HepG2 (cell line): ENCODE measurements around the gene RAB34. TPM values are rescaled to one million over a fixed set of nuclear protein-coding genes. Genes with fewer than 3 reads are reported as not detected.
A peak's percentile ranks its signal among the peaks of the same experiment; 100 is the strongest.

Experiments
- AGO1 ChIP-seq: fragments of 200-400 bp; formaldehyde crosslinking; IDR thresholded peaks from 2 replicates; pipeline ENCODE4 v1.6.1; 2017; ENCODE audit warnings: mild to moderate bottlenecking, low read depth, low read length, moderate library complexity; ENCODE audit not compliant: poor library complexity, severe bottlenecking
- BORCS8-MEF2B ChIP-seq: sonication (generic); formaldehyde crosslinking; IDR thresholded peaks from 2 replicates; pipeline ENCODE4 v1.8.0; 2022; ENCODE audit warnings: mild to moderate bottlenecking, missing genetic modification reagents
- CHD4 ChIP-seq: fragments of 200-600 bp; sonication (generic); IDR thresholded peaks from 2 replicates; pipeline ENCODE4 v1.7.0; 2017; ENCODE audit warnings: mild to moderate bottlenecking, low read length, borderline replicate concordance
- EEA1 ChIP-seq: sonication (generic); formaldehyde crosslinking; IDR thresholded peaks from 2 replicates; pipeline ENCODE4 v1.5.1; 2020; ENCODE audit warnings: mild to moderate bottlenecking, missing genetic modification reagents, borderline replicate concordance
- HDAC1 ChIP-seq: sonication (generic); formaldehyde crosslinking; IDR thresholded peaks from 2 replicates; pipeline ENCODE4 v1.5.1; 2020; ENCODE audit warnings: mild to moderate bottlenecking, missing genetic modification reagents
- ISX ChIP-seq: sonication (generic); formaldehyde crosslinking; conservative IDR thresholded peaks from 2 replicates; pipeline ENCODE4 v1.5.0; 2020; ENCODE audit warnings: missing genetic modification reagents
- KAT8 ChIP-seq: IDR thresholded peaks from 2 replicates; pipeline ENCODE4 v1.6.1; 2016; ENCODE audit warnings: missing genetic modification reagents, missing compliant biosample characterization
- NKX3-1 ChIP-seq: sonication (generic); formaldehyde crosslinking; IDR thresholded peaks from 2 replicates; pipeline ENCODE4 v1.5.0; 2020; ENCODE audit warnings: missing genetic modification reagents
- PTBP1 ChIP-seq: fragments of 200-400 bp; formaldehyde crosslinking; IDR thresholded peaks from 2 replicates; pipeline ENCODE4 v1.6.1; 2018; ENCODE audit warnings: low read length, low read depth; ENCODE audit not compliant: poor library complexity, severe bottlenecking
- RAD51 ChIP-seq: fragments of 450-650 bp; IDR thresholded peaks from 2 replicates; pipeline ENCODE4 v1.6.1; 2016; ENCODE audit warnings: borderline replicate concordance
- RBM39 ChIP-seq: fragments of 200-400 bp; formaldehyde crosslinking; IDR thresholded peaks from one replicate; pipeline ENCODE4 v1.6.1; 2018; ENCODE audit warnings: antibody characterized with exemption, mild to moderate bottlenecking, low read depth, low read length; ENCODE audit not compliant: poor library complexity, severe bottlenecking
- TCF7 ChIP-seq: sonication (generic); IDR thresholded peaks from 2 replicates; pipeline ENCODE4 v1.6.1; 2016; ENCODE audit warnings: antibody characterized with exemption, low read depth
- YY1 ChIP-seq: IDR thresholded peaks from 2 replicates; pipeline ENCODE4 v1.6.1; 2011; ENCODE audit warnings: low read length, low read depth, moderate library complexity, mild to moderate bottlenecking; ENCODE audit not compliant: insufficient read depth, insufficient replicate concordance
- ZNF138 ChIP-seq: sonication (generic); formaldehyde crosslinking; IDR thresholded peaks from 2 replicates; pipeline ENCODE4 v1.5.0; 2020; ENCODE audit warnings: mild to moderate bottlenecking, low read depth, missing genetic modification reagents
- ZNF180 ChIP-seq: sonication (generic); formaldehyde crosslinking; IDR thresholded peaks from 2 replicates; pipeline ENCODE4 v1.4.0; 2020; ENCODE audit warnings: low read depth, missing genetic modification reagents, borderline replicate concordance
- ZNF205 ChIP-seq: IDR thresholded peaks from 2 replicates; pipeline ENCODE4 v1.6.1; 2018; ENCODE audit warnings: missing biosample characterization, missing genetic modification reagents
- ZNF33A ChIP-seq: sonication (generic); formaldehyde crosslinking; IDR thresholded peaks from 2 replicates; pipeline ENCODE4 v1.5.1; 2020; ENCODE audit warnings: missing genetic modification reagents, mild to moderate bottlenecking, moderate library complexity, borderline replicate concordance
- ZNF678 ChIP-seq: sonication (generic); formaldehyde crosslinking; IDR thresholded peaks from 2 replicates; pipeline ENCODE4 v1.4.0; 2020; ENCODE audit warnings: mild to moderate bottlenecking, missing genetic modification reagents
- ZNF737 ChIP-seq: sonication (generic); formaldehyde crosslinking; IDR thresholded peaks from 2 replicates; pipeline ENCODE4 v1.5.0; 2020; ENCODE audit warnings: missing genetic modification reagents, mild to moderate bottlenecking, borderline replicate concordance
- ZUFSP ChIP-seq: sonication (generic); formaldehyde crosslinking; IDR thresholded peaks from 2 replicates; pipeline ENCODE4 v1.9.0; 2021; ENCODE audit warnings: missing genetic modification reagents, mild to moderate bottlenecking, borderline replicate concordance
- polyA plus RNA-seq, 8 experiments: library from polyadenylated mRNA; depleted of rRNA in 3 of 8; stranded (reverse) in 7 of 8; unstranded in 1 of 8; fragments of >200 nt; fragmentation: Illumina TruSeq in 4 of 8; extraction: Trizol in 4 of 8; gene quantifications; 2 replicates each; pipeline versions ENCODE4 v1.2.1 to v1.2.3, GENCODE V29; 2011 to 2016; ENCODE audit warnings: low read depth in 4 of 8, missing spikeins in 1 of 8, mixed read lengths in 1 of 8; ENCODE audit not compliant: insufficient read depth in 1 of 8
- total RNA-seq, 5 experiments: library from RNA; depleted of rRNA; stranded (reverse); fragments of >200 nt; fragmentation: Illumina TruSeq; extraction: Trizol; gene quantifications; 2 replicates each; pipeline ENCODE4 v1.2.3, GENCODE V29; 2016; ENCODE audit warnings: low read depth in 1 of 5
- TF ChIP-seq, protein P1 (sequence below): sonication (generic); formaldehyde crosslinking; IDR thresholded peaks from 2 replicates; pipeline ENCODE4 v1.4.0; 2020; ENCODE audit warnings: missing genetic modification reagents
- TF ChIP-seq, protein P2 (sequence below): IDR thresholded peaks from 2 replicates; pipeline ENCODE4 v1.6.1; 2016

Gene RAB34
- total and polyA plus RNA-seq, 2 of the 13 experiments (the other 11 are each of a cell fraction or from before 2014, with no cell fraction given) = 0.49 TPM; not detected in 1

- TF ChIP-seq HDAC1 (CRISPR knock-in tag) = 0 out of 2 replicates have a peak, but pooled peaks have one; percentile 15
- TF ChIP-seq RAD51 = no peak
- peak; percentile 38; the same call in 1 of the 2 replicates for TF ChIP-seq EEA1 (CRISPR knock-in tag)
- no peak for TF ChIP-seq ZUFSP (CRISPR knock-in tag)
- no peak for TF ChIP-seq ZNF737
- TF ChIP-seq ZNF180 (CRISPR knock-in tag) = no peak
- no peak for TF ChIP-seq KAT8
- peak; percentile 18 for TF ChIP-seq BORCS8-MEF2B
- TF ChIP-seq ZNF33A (CRISPR knock-in tag) = no peak
- TF ChIP-seq CHD4 = no peak
- 0 out of 2 replicates have a peak, but pooled peaks have one; percentile 45 for TF ChIP-seq NKX3-1
- peak; percentile 77; the same call in 1 of the 2 replicates for TF ChIP-seq ZNF678 (CRISPR knock-in tag)
- peak; percentile 15 for TF ChIP-seq RBM39
- TF ChIP-seq ZNF205 = 0 out of 2 replicates have a peak, but pooled peaks have one; percentile 35
- TF ChIP-seq, protein P1, sequence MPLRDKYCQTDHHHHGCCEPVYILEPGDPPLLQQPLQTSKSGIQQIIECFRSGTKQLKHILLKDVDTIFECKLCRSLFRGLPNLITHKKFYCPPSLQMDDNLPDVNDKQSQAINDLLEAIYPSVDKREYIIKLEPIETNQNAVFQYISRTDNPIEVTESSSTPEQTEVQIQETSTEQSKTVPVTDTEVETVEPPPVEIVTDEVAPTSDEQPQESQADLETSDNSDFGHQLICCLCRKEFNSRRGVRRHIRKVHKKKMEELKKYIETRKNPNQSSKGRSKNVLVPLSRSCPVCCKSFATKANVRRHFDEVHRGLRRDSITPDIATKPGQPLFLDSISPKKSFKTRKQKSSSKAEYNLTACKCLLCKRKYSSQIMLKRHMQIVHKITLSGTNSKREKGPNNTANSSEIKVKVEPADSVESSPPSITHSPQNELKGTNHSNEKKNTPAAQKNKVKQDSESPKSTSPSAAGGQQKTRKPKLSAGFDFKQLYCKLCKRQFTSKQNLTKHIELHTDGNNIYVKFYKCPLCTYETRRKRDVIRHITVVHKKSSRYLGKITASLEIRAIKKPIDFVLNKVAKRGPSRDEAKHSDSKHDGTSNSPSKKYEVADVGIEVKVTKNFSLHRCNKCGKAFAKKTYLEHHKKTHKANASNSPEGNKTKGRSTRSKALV (CRISPR knock-in tag) = no peak
- TF ChIP-seq TCF7 = no peak
- TF ChIP-seq ZNF138 (CRISPR knock-in tag) = no peak
- no peak for TF ChIP-seq ISX
- TF ChIP-seq, protein P2, sequence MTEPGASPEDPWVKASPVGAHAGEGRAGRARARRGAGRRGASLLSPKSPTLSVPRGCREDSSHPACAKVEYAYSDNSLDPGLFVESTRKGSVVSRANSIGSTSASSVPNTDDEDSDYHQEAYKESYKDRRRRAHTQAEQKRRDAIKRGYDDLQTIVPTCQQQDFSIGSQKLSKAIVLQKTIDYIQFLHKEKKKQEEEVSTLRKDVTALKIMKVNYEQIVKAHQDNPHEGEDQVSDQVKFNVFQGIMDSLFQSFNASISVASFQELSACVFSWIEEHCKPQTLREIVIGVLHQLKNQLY (CRISPR knock-in tag) = no peak
- peak; percentile 74 for TF ChIP-seq YY1
- peak; percentile 91 for TF ChIP-seq AGO1
- TF ChIP-seq PTBP1 = peak; percentile 91
Measured at GRCh38 chr17:28743243-28744103, 25.8 kb upstream of the RAB34 start, which contains the start of gene TRAF4 (continued).
